ENCODE results near the gene ZFP64. TPM values are rescaled to one million over a fixed set of nuclear protein-coding genes. Genes with fewer than 3 reads are reported as not detected.
A peak's percentile ranks its signal among the peaks of the same experiment; 100 is the strongest.

Gene ZFP64
- total RNA-seq, 1 experiment from 2014 or later = 16.0 TPM

DNA sequence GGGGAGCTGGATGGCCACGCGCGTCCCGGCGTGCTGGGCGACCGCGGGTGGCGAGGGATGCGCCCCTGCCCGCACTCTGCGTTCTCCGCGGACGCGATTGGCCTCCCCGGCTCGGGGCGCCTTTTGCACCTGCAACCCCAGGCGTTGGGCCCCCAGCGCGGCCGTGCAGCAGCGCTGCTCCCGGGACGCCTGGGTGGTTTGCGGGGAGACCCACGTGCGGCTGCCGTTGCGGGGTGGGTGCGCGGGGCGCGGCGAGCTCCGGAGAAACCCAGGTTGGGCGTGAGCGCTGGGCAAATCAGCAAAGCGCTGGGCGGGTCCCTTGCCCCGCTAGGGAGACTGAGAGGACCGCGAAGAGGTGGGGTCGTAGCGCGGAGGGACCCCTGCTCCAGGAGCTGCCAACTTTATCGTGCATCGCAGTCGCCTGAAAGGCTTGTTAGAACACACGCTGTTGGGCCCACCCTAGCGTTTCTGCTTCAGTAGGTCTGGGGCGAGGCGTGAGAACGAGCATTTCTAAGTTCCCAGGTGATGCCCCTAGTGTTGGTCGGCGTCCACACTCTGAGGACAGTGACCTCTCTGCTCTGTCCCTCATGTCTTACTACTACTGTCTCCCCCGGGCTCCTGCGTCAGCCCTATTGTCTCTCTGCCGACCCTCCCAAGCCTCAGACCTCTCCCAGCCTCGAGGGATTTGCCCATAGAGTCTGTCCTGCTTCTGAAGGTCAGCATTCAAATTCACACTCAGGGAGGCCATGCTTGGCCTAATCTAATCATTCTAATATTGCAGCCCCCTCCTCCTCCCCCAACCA lies 538 bp upstream of the ZFP64 start:
- Histone ChIP-seq H2AFZ (ENCODE audit: low read depth, low read length, poor library complexity, severe bottlenecking) (peak overlapping the region; percentile 80), H3K9me3 (ENCODE audit: control insufficient read depth in 1 of 2, insufficient read depth in 1 of 2, low read depth in 1 of 2, low read length in 2 of 2) (no peaks in the 10 kb centered on the region), H3K27ac (ENCODE audit: low read depth, low read length) (peak overlapping the region; percentile 92), H4K20me1 (ENCODE audit: insufficient read depth) (no peaks in the 10 kb centered on the region; the same call in 1 of the 2 replicates), H3K9me2 (ENCODE audit: insufficient read depth) (no peaks in the 10 kb centered on the region), H3K4me1 (ENCODE audit: control insufficient read depth in 1 of 2, insufficient read depth in 2 of 2, low read length in 2 of 2) (peaks cover 7 to 14% of the 10 kb centered on the region in 2 experiments; a peak in 3 of 4 replicates), H3K9ac (ENCODE audit: low read length) (peak overlapping the region; percentile 87), H3K4me2 (ENCODE audit: low read length) (peak overlapping the region; percentile 84), H3K36me3 (ENCODE audit: control insufficient read depth in 1 of 2, insufficient read depth in 2 of 2, low read length in 2 of 2) (no peaks in the 10 kb centered on the region), H3K4me3 (replicated peaks in 1 of 2; ENCODE audit: low read depth in 1 of 2, low read length in 2 of 2) (peak overlapping the region; percentile 68 to 76), H3K27me3 (ENCODE audit: insufficient read depth, low read length) (no peaks in the 10 kb centered on the region), H3K79me2 (ENCODE audit: insufficient read depth, low read length) (peaks cover 23% of the 10 kb centered on the region)
- ATAC-seq (peak; percentile 71), DNase-seq (ENCODE audit: low read depth, low spot score) (peak; percentile 38)
- intact Hi-C loops (cut with micrococcal nuclease) = no loop called here
- TF ChIP-seq RAD21 (IDR thresholded peaks at IDR 0.05; ENCODE audit: low read depth) = no peak
- no peak for TF ChIP-seq YY1 (IDR thresholded peaks at IDR 0.05; ENCODE audit: extremely low read depth, insufficient replicate concordance, low read depth, low read length)
- TF ChIP-seq, protein P1, sequence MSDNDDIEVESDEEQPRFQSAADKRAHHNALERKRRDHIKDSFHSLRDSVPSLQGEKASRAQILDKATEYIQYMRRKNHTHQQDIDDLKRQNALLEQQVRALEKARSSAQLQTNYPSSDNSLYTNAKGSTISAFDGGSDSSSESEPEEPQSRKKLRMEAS (IDR thresholded peaks at IDR 0.05) = 0 out of 2 replicates have a peak, but pooled peaks have one; percentile 10
- peak; percentile 85 for TF ChIP-seq ZFX (IDR thresholded peaks at IDR 0.05)
- TF ChIP-seq, protein P2, sequence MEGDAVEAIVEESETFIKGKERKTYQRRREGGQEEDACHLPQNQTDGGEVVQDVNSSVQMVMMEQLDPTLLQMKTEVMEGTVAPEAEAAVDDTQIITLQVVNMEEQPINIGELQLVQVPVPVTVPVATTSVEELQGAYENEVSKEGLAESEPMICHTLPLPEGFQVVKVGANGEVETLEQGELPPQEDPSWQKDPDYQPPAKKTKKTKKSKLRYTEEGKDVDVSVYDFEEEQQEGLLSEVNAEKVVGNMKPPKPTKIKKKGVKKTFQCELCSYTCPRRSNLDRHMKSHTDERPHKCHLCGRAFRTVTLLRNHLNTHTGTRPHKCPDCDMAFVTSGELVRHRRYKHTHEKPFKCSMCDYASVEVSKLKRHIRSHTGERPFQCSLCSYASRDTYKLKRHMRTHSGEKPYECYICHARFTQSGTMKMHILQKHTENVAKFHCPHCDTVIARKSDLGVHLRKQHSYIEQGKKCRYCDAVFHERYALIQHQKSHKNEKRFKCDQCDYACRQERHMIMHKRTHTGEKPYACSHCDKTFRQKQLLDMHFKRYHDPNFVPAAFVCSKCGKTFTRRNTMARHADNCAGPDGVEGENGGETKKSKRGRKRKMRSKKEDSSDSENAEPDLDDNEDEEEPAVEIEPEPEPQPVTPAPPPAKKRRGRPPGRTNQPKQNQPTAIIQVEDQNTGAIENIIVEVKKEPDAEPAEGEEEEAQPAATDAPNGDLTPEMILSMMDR (IDR thresholded peaks at IDR 0.05 in 2 of 3, conservative IDR thresholded peaks at IDR 0.05 in 1 of 3; ENCODE audit: borderline replicate concordance in 1 of 3, insufficient read depth in 1 of 3, low read depth in 2 of 3, low read length in 2 of 3) = peak in 2 of 3 experiments; percentile 31 to 53; a peak in 3 of 6 replicates
- BruUV-seq (replicated peaks) = TSS peak; percentile 56
- ChIA-PET RAD21 (ENCODE audit: low non-redundant PET in 1 of 2, low total read pairs in 2 of 2, uncharacterized antibody in 2 of 2, unreplicated experiment in 2 of 2) (no interaction called here), CTCF (interaction anchor here (0.7 to 2.4 kb wide), 8 partner anchors 13 to 121 kb away, joined by 3 to 9 read pairs (median 4); no protein-coding TSS in a partner anchor), POLR2A (no interaction called here)

Data from HCT116 (cell line).